GM19328 (cell line): ENCODE measurements around the gene RPLP1.

Experiments
- ATAC-seq: cut with Tn5 transposase; IDR thresholded peaks from one replicate; pipeline ENCODE4 v1.9.1; 2021; ENCODE audit warnings: mild to moderate bottlenecking, moderate library complexity; ENCODE audit not compliant: unreplicated experiment

The RPLP1 gene

DNA sequence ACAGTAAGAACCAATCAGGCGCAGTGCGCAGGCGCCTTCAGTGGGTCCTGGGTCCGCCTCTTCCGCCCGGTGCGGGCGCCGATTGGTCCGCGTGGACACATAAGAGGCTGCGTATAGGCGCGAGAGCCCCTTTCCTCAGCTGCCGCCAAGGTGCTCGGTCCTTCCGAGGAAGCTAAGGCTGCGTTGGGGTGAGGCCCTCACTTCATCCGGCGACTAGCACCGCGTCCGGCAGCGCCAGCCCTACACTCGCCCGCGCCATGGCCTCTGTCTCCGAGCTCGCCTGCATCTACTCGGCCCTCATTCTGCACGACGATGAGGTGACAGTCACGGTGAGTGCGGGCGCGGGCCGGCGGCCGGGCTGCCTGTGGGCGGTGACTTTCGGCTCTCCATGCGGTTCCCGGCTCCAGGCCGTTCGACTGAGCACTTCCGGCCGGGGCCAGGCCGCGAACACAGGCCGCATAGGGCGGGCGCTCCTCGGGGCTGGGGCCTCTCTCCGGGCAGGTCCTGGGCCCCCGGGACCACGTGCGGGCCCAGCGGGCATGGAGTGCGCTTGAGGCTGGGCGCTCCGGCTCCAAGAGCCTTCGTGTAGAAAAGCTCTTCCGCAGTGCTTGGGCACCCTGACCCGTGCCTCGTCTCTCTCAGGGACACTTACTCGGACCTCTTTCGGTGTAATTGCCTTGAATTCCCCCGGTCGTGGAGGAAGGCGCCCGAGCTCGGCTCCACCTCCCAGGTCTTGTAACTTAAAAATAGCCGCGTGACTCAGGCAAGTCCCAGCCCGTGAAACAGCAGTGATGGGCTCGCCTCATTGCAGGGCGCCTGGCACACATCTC lies at the start of gene RPLP1:
Gene RPLP1 (plus strand): TSS at position 127 of the 830 bp plus-strand sequence. CDS start 131 bp downstream, at position 258.
- peak; percentile 68 for ATAC-seq

DNA sequence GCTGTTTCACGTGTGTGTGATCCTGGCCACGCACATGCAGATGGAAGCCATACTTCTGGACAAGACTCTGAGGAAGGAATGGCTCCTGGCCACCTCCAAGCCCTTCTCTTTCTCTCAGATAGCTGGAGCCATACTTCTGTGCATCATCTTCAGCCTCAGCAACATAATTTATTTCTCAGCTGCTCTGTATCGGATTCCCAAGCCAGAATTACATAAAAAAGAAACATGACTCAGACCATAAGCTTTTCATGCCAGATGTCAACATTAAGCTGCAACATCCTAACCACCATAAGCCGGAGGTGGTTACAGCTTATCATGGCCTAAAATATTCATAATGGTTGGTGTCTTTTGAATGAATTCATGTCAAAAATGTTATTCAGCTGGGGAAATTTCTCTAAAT lies 49.0 kb upstream of the RPLP1 start:
- ATAC-seq: no peak

DNA sequence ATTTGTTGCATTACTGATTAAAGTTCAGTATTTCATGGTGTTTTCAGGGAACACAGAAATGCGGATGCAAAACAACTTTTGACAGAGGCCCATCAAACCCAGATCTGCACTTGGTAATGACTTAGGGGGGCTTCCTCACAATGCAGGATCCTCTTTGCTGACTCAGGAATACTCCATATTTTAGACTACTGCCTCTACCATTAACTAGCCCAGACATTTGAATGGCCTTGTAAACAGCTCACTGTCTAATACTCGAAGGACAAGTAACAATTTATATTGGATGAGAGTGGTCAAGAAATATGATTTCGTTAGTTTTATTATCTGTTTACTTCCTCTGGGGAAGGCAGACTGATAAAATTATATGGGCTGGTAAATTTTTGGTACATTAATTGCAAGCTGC lies 47.5 kb upstream of the RPLP1 start:
- ATAC-seq: no peak

DNA sequence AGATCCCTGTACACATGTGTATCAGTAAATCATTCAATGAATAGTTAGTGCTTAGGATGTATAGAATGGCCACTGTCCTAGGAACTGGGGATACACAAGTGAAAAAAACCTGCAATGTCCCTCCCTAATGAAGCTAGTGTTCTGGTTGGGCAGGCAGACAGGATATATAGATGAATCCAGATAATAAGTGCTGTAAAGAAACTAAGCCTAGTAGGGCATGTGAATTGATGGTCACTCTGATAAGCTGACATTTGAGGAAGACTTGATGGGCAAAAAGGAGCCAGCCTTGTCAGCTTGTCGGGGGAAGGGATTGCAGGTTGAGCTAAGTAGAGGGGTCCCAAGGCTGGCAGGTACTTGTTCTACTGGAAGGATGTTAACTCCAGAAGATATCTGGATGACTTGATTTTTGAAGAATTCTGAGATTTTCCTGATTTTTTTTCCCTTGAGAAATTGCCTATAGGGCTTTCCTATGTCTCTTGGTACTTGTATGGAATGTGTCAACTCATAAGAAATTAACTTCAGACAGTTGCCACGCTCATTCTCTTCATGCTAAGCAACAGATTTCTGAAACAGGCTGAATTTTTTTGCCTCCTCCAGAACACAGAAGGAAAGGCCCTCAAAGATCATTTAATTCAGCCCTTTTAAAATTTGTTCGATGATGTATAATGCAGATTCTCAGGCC lies 44.8 kb upstream of the RPLP1 start:
- no peak for ATAC-seq

DNA sequence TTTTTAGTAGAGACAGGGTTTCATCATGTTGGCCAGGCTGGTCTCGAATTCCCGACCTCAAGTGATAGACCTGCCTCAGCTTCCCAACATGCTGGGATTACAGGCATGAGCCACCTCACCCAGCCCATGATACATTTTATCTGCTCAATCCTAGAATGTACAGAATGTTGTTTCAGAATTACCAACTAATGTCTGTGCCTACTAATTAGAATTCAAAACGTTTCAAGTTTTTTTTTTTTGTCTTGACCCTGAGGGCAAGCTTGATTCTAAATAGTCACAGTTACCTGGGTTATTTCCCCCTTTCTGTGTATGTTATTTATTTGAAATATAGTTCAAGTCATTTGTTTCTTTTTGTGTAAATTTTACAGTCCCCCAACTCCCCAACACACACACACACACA lies 43.8 kb upstream of the RPLP1 start:
- ATAC-seq: no peak

DNA sequence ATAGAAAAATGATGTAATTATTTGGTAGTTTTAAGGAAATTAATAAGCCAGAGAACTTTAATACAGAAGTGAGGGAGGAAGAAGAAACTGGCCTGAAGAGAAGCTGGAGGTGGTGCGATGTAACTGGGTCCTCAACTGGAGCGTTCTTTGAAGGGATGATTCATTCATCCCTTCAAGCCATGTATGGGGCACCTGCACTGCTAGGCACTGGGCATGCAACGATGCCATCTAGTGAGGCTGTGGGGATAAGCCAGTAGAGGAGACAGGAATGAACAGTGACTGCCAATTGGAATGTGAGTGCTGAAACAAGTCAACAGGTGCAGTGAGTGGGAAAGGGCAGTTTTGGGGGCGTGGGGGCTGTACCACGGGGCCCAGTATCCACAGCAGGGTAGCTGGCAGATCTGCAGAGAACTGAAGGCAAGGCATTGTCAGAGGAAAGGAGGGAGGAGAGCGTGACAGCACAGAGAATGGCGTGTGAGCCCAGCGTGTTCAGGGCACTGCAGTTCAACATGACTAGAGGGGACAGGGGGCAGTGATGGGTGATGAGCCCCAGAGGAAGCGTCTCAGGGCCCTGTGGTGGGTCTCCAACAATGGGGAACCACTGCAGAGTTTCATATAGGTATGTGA lies 42.3 kb upstream of the RPLP1 start:
- ATAC-seq: no peak

DNA sequence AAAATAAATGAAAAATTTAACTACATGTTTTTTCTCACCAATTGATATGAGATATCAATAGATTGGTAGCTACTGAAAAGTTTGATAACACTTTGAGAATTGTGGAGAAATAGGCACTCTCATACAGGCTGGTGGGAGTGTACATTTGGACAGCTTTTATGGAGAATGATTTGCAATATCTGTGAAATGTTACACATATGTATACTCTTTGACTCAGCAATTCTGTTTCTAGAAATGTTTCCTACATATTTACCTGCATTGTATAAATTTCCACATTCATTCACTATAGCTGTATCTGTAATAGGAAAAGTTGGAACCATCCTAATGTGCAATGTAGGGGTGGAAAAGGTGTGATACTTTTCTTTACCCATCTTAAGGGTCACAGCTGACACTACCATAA lies 40.3 kb upstream of the RPLP1 start:
- ATAC-seq: no peak

DNA sequence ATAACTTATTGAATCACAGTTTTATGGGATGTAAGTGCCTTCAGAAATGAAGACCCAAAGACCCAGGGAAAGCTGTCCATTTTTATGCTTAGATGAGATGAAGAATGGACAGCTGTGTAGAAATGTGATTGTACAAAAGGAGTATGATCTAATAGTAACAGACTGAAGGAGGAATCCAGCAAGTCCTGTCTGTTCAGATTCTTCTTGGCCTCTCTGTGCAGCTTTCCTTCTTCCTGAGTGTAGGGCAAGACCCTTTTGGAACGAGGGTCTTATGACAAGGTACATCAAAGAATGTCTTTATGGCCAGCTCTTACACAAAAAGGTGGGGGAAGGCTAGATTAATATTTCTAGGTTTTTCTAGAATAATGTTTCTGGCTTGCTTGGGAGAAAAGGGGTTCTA lies 39.9 kb upstream of the RPLP1 start:
- no peak for ATAC-seq

DNA sequence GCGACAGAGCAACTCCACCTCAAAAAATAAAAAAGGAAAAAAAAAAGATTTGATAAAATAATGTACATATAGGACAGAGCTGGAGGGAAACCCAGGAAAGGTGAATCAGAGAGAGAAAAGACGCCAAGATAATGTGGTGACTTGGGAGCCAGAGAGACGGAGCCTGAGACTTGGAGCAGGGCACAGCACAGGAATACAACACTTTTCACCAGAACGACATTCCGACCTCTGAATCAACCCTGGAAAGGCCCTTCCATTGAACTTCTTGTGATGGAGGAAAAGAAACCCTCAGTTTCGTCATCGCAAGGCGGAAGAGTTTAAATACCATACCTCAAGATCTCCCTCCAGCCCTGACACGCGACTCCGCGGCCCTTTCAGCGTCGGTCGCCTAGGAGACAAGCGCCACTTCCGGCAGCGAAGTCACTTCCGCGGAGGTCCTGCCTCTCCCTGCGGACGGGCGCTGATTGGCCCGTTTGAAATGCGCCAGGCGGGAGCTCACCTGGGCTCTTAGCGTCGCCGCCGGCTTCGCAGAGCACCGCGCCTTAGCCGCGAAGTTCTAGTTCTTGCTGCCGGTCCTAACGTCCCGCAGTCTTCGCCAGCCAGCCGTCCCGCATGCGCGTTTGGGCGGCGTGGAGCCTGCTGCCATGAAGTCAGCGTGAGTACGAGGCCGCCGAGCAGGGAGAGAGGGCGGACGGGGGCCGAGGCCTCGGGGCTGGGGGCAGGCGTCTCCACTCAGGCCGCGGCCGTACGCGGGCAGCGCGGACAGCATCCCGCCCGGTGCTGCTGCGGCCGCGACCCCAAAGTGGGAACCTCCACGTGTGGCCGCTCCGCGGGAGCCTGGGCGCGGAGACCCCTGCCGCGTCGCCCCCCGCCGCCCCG lies 38.6 kb upstream of the RPLP1 start, which contains the start of gene KIF23:
Gene KIF23 (plus strand): TSS at position 528 of the 879 bp plus-strand sequence. CDS start 117 bp downstream, at position 645.
- ATAC-seq: peak; percentile 95

DNA sequence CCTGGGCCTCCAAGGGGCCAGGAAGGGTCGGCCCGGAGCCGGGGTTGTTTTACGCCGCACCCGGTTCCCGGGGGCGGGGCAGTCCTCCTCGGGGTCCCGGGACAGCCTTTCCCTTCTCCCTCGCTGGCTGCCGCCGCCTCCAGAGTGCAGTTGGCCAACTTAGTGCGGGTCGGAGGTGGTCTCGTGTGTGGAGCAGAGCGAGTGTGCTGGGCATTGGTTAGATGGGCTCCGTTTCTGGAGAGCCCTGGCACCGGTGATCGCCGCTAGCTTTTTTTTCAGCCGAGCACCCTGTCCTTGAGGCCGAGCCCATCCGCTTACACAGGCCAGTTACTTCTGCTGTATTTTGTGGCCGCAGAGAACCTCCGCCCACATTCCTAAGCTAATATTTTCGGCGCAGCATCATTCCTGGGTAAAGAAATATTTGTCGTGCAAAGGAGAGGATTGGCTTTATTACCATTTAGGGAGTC lies 37.9 kb upstream of the RPLP1 start:
- peak; percentile 26 for ATAC-seq

DNA sequence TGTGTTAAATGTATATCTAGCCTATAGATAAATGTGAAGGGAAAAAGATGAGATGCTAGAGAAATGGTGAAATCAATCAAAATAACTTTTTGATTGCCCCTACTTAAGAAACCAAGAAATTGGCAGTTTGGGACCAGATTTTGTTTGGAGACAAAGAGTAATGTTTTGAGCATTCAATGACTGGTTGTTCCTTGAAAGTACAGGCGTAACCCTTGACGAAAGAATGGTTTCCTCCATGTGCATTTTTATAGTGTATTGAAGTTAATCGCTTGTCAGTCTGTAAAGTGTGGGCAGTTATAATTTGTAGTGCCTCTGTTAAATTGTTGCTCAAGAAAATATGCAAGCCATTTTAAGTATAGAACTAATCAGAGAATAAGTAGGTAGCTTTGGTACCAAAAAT lies 37.2 kb upstream of the RPLP1 start:
- no peak for ATAC-seq

DNA sequence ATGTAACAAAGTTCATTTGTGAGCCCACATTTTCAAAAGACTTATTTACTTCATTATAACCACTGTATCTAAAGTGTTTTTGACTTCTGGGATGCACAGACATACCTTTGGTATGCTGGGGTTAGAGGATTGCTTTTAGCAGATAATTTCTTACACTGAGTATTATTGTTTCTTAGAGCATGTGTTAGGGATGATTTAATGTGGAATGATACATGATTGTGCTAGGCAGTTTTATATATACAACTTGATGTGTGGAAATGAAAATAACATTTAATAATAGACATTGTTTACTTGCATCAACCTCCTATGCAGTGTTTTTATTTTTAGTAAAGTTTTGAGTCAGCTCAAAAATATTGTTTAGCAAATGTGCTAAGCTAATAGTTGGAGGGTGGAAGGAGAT lies 35.0 kb upstream of the RPLP1 start:
- ATAC-seq: no peak

DNA sequence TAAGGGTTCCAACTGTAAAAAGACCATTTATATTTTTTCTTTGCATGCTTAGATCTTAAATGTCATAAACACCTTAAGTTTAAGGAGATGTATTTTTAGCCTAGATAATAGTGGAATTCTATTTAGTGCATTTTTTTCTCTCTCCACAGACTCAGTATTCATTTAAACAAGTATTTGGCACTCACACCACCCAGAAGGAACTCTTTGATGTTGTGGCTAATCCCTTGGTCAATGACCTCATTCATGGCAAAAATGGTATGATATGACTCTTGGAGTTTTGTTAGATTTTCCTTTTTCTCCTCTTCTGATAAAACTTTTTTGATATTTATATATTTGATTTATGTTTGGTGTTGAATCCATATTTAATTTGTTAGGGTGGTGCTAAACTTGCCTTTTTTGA lies 31.1 kb upstream of the RPLP1 start:
- ATAC-seq: no peak

DNA sequence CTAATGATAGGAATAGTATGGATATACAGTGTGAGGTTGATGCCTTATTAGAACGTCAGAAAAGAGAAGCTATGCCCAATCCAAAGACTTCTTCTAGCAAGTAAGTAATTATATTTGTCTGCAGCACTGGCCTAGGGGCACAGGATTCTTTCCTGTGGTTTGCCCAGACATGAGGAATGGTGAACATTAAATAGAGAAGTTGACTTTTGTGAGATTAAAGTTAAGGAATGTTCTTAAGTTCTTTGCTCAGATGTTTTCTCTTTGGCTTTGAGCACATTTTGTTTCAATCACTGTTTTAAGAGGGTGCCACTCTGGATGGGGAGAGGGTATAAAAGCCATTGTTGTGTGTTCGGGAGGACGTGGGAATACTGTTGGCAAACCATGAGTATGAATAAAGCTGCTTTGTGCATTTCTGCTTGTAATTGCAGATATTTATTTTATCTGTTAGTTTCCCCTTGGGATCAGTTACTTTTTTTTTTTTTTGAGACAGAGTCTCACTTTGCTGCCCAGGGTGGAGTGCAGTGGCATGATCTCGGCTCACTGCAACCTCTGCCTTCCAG lies 30.2 kb upstream of the RPLP1 start:
- no peak for ATAC-seq

DNA sequence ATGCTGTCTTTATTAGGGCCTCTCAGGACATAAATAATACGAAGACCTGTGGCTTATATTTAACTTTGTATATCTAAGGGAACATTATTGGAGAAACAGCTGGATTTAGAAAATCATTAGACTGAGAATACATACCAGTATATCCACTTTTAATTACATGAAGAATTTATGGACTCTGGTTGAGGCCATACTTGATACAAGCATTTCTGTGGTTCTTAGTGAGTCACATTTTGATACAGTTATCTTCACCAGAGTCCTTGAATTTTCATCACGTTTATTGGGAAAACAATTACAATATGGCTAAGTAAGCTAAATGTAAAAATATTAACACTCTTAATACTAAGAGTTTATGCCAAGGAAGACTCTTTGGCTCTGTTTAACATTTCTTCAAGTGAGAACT lies 28.6 kb upstream of the RPLP1 start:
- ATAC-seq: no peak

DNA sequence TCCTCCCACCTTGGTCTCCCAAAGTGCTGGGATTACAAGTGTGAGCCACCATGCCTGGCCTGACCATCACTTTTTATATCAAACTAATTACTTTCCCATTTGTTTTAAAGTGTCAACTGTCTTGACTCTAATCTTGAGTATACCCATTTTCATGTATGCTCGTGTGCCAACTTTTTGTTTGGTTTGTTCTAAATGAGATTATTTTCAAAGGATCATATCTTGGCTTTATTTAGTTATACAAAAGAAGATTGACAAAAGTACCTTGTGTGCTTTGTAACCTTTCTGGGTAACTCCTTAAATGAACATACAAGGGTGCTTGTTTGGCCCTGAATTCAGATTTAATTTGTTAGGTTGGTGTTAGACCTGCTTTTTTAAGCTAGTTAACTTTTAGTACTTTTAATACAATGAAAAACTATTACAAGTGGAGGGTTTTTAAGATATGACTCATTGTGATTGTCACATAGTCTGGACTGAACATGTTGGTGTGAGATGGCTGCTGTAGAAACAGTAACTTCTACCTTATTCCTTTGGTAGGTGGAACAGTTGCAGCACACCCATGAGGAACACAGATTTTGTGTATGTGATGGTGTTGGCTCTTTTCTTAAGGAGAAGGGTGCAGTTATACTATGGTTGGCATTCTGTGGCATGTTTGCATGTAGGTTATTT lies 27.7 kb upstream of the RPLP1 start:
- ATAC-seq: no peak

DNA sequence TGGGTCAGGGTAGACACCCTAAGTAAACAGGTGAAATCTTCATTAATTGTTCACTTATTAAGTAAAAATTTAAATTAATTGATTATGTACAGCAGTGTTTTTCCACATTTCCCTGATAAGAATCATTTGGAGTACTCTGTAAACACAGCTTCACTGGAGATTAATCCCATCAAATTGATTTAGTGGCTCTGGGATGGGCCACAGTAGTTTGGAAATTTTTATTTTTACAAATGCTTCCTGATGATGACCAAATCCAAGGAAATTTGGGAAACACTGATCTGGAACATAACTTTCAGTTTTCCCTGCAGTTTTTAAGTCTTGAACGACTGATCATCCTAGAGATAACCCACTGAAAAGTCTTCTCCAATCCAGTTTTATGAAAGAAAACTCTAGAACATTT lies 18.8 kb upstream of the RPLP1 start:
- no peak for ATAC-seq

DNA sequence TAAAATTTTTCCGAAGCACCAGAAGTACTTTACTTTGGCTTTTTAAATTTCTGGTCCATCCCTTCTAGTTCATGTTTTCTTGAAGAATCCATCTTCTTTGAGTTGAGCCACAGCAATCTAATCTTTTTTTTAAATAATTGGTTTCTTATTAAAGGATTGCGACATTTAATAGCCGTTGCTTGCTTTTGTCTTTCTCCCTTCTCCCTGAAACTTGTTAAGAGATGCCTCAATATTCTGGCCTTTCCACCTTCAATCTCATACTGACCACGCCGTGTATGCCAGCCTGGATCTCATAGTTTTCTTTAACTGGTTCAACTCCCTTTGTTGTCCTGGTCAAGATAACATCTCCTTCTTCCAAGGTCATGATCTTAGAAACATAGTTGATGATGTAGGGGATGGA lies 18.4 kb upstream of the RPLP1 start:
- ATAC-seq: no peak

DNA sequence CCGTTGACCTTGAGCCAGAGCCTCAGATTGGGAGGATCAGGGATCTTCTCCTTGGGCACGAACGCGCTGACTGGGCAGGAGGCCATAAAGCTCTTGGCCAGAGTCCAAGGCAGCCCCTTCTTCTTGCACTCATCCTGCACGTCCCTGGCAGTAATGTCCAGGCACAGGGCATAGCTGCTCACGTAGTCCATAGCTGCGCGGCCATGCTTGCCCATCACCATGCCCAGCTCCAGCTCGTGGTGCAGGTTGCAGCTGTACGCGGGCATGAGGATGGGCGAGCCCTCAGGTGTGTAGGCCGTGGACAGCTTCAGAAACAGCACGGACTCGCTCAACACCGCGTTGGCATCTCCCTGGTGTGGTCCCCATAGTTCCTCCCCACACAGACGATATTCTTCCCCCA lies 17.9 kb upstream of the RPLP1 start:
- no peak for ATAC-seq

DNA sequence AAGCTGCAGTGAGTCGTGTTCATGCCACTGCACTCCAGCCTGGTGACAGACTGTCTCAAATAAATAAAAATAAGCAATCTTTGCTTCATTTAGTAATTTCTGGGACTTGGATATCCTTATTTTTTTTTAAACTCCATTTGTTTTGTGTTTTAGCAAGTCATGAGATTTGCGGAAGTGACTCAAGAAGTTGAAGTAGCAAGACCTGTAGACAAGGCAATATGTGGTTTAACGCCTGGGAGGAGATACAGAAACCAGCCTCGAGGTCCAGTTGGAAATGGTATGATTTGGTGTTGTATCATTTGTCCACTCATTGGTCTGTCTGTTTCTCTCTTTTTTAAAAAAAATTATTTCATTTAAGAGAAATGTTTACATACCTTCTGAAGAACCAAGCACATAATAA lies 16.6 kb upstream of the RPLP1 start:
- no peak for ATAC-seq
